Measurements from ENCODE around the gene ARMC12.
"Not testable (repeated sequence)": the region's sequence is repeated elsewhere in the genome, so short reads cannot be mapped to it uniquely, and the experiment has no call there.

DNA sequence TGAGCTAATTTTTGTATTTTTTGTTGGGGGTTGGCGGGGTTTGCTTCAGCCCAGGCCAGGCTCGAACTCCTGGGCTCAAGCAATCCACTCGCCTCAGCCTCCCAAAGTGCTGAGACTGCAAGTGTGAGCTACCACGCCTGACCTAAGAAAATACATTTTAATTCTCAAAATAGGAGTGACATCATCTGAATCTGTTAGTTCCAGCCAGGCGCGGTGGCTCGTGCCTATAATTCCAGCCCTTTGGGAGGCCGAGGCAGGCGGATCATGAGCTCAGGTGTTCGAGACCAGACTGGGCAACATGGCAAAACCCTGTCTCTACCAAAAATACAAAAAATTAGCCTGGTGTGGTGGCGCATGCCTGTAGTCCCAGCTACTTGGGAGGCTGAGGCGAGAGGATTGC lies 2.5 kb upstream of the ARMC12 start:
- not testable (repeated sequence) for TF ChIP-seq EZH2 (IDR thresholded peaks at IDR 0.05); POLR2AphosphoS5 (IDR thresholded peaks at IDR 0.05; ENCODE audit: borderline replicate concordance, low read depth, low read length)

Data from SK-N-MC (cell line).